H1 (cell line): ENCODE results near the gene TP73. TPM values are rescaled to one million over a fixed set of nuclear protein-coding genes. Genes with fewer than 3 reads are reported as not detected.

ENCODE experiments used
- CBX8 ChIP-seq: fragments of 300-800, 300-1000 bp; sonication (generic); IDR thresholded peaks from 2 replicates; pipeline ENCODE4 v1.7.1; 2016; ENCODE audit warnings: low read depth, low read length, borderline replicate concordance
- CTBP2 ChIP-seq: IDR thresholded peaks from 2 replicates; pipeline ENCODE4 v1.7.0; 2011; ENCODE audit warnings: borderline replicate concordance, mild to moderate bottlenecking, moderate library complexity, mixed read lengths, low read length; ENCODE audit not compliant: insufficient read depth, insufficient read length
- KDM4A ChIP-seq: IDR thresholded peaks from one replicate; pipeline ENCODE4 v1.7.1; 2012; ENCODE audit warnings: low read depth, mild to moderate bottlenecking, moderate library complexity, low read length, inconsistent platforms; ENCODE audit not compliant: severe bottlenecking
- NANOG ChIP-seq: IDR thresholded peaks from 2 replicates; pipeline ENCODE4 v1.6.1; 2011; ENCODE audit warnings: low read length, low read depth, mild to moderate bottlenecking, inconsistent platforms; ENCODE audit not compliant: insufficient read depth, poor library complexity, severe bottlenecking
- SIRT6 ChIP-seq: IDR thresholded peaks from one replicate; pipeline ENCODE4 v1.7.1; 2012; ENCODE audit warnings: low read length, inconsistent platforms
- SP2 ChIP-seq: IDR thresholded peaks from 2 replicates; pipeline ENCODE4 v1.6.1; 2012; ENCODE audit warnings: mild to moderate bottlenecking, low read length, inconsistent platforms
- SP4 ChIP-seq: IDR thresholded peaks from 2 replicates; pipeline ENCODE4 v1.6.1; 2012; ENCODE audit warnings: low read length, inconsistent platforms
- SUZ12 ChIP-seq: fragments of 200-600 bp; sonication (generic); IDR thresholded peaks from 2 replicates; pipeline ENCODE4 v1.6.1; 2012; ENCODE audit warnings: mild to moderate bottlenecking, inconsistent platforms, low read length, moderate library complexity, mixed read lengths
- polyA plus RNA-seq, 7 experiments: library from polyadenylated mRNA; depleted of rRNA in 3 of 7; stranded (reverse) in 5 of 7; unstranded in 2 of 7; fragments of >200 nt in 5 of 7; fragments of 200-250 nt in 2 of 7; gene quantifications; 1 replicate in 5 of 7; 2 replicates in 1 of 7; 4 replicates in 1 of 7; pipeline versions ENCODE4 v1.2.1 to v1.2.3, GENCODE V29; 2011 to 2013; ENCODE audit warnings: missing spikeins in 2 of 7, mixed read lengths in 2 of 7
- total RNA-seq: library from RNA; stranded (reverse); fragmentation: NEBNext Ultra II Directional; extraction: Animal tissue kit (Norgen Biotek cat#: 25700); gene quantifications from 2 replicates; pipeline ENCODE4 v1.2.1, GENCODE V29; 2021

The TP73 gene
- total and polyA plus RNA-seq, 2 of the 8 experiments (the other 6 are each of a cell fraction or from before 2014, with no cell fraction given): 2.6 to 3.1 TPM

DNA sequence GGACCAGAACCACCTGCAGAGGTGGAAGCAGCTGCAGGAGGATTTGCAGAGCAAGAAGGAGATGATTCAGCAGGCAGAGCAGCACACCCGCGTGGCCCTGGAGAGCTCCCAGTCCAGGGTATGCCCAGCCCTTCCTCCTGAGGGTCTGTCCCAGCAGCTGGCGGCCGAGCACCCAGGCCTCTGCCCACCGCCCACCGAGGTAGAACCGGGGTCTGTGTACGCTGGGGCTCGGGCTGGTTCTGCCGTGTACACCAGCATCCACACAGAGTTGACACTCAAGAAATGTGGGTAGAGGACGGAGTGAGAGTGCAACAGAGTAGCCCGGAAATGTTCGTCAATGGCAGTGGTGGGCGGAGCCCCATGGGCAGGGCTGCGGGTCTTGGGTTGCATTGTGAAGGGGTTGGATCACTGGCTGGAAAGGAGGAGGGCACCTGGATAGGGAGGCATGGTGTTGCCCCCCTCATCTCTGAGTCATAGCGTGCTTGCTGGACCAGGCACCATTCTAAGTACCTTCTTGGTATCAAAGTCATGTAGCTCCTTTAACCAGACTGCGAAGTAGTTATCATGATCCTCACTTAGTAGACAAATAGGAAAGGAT lies 115.1 kb downstream of the TP73 start (continued):
- no peak for TF ChIP-seq KDM4A
- TF ChIP-seq NANOG: no peak
- no peak for TF ChIP-seq SUZ12
- TF ChIP-seq CTBP2: no peak
- TF ChIP-seq CBX8: no peak
- no peak for TF ChIP-seq SIRT6
- TF ChIP-seq SP4: no peak
- no peak for TF ChIP-seq SP2
